Activated B cell treated with CpG ODN at 0.5 μM for 24 hours (primary cell): ENCODE measurements around the gene CALML5. TPM values are rescaled to one million over a fixed set of nuclear protein-coding genes. Genes with fewer than 3 reads are reported as not detected.

Experiments used
- ATAC-seq: fragments of 200-7000 bp; cut with Tn5 transposase; one replicate; pipeline ENCODE4 v1.10.0; 2021; ENCODE audit warnings: low read depth, mild to moderate bottlenecking, moderate library complexity
- CTCF ChIA-PET: fragments of 350-600 bp; sonication (Branson Sonifier 250); formaldehyde crosslinking; loops from one replicate; lab custom pipeline; 2021; ENCODE audit warnings: antibody characterized with exemption; lab: Charles Lee
- POLR2A ChIA-PET: fragments of 350-600 bp; sonication (Branson Sonifier 250); formaldehyde crosslinking; loops from one replicate; lab custom pipeline; 2021; ENCODE audit warnings: antibody characterized with exemption; lab: Charles Lee
- DNase-seq: peaks from one replicate; pipeline ENCODE4 v3.0.0; 2022
- H3K27ac Mint-ChIP-seq: one replicate; pipeline ENCODE4 v1.8.0; 2020; ENCODE audit warnings: mixed read lengths
- H3K27me3 Mint-ChIP-seq: one replicate; pipeline ENCODE4 v1.8.0; 2021; ENCODE audit warnings: mixed read lengths
- H3K36me3 Mint-ChIP-seq: one replicate; pipeline ENCODE4 v1.8.0; 2021; ENCODE audit warnings: low read depth, mixed read lengths
- H3K4me1 Mint-ChIP-seq: one replicate; pipeline ENCODE4 v1.8.0; 2021; ENCODE audit warnings: mixed read lengths
- H3K4me3 Mint-ChIP-seq: one replicate; pipeline ENCODE4 v1.8.0; 2020; ENCODE audit warnings: mild to moderate bottlenecking, mixed read lengths
- H3K9me3 Mint-ChIP-seq: one replicate; pipeline ENCODE4 v1.8.0; 2020; ENCODE audit warnings: mixed read lengths
- intact Hi-C: fragments of 100-400 bp; cut with micrococcal nuclease; formaldehyde crosslinking; loops from one replicate; pipeline ENCODE4 v1.15.1; 2024
- total RNA-seq: library from RNA; stranded (reverse); gene quantifications from 2 replicates; pipeline ENCODE4 v1.2.3, GENCODE V29; 2022
- TF ChIP-seq, protein P1 (sequence below): fragments of 200-600 bp; IDR thresholded peaks from one replicate; pipeline ENCODE4 v1.8.0; 2022; ENCODE audit warnings: antibody characterized with exemption, mild to moderate bottlenecking

CALML5 gene, protein sequence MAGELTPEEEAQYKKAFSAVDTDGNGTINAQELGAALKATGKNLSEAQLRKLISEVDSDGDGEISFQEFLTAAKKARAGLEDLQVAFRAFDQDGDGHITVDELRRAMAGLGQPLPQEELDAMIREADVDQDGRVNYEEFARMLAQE
- total RNA-seq: not detected in 2 replicates

DNA sequence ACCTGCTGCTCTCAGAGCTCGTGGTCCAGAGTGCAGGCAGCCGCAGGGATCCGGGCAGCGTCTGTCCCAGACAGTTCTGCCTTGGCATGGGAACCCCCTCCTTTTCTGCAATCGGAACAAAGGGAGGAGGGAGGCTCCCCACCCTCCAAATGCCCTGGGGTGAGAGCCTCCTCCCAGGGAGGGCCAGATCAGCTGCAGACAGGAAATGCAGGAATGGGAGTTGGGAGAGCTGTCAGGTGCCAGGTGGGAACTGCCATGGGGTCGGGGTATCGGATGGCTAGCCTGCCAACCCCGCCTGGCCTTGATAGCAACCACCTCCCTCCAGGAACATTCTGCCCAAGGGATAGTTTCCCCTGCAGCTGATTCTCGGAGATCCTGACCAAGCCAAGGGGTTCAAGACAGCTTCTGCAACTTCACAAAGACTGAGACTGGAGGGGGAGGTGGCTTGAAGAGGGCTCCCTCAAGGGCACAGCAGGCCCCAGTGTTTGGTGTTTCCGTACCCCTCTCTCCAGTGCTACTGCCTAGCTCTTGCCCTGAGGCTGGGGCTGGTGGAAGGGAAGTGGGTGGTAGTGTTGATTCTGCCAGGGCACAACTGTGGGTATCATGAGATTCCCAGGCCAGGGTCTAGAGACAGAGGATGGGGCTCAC, at the start of gene CALML5:
Gene CALML5, minus strand, starts transcription at position 78 of the 648 bp plus-strand sequence. CDS start 132 bp downstream, outside the sequence.
- CTCF ChIA-PET: interaction anchor here (2.2 kb wide), 1 partner anchor 123 kb away, joined by 7 read pairs; no protein-coding TSS in a partner anchor
- TF ChIP-seq, protein P1, sequence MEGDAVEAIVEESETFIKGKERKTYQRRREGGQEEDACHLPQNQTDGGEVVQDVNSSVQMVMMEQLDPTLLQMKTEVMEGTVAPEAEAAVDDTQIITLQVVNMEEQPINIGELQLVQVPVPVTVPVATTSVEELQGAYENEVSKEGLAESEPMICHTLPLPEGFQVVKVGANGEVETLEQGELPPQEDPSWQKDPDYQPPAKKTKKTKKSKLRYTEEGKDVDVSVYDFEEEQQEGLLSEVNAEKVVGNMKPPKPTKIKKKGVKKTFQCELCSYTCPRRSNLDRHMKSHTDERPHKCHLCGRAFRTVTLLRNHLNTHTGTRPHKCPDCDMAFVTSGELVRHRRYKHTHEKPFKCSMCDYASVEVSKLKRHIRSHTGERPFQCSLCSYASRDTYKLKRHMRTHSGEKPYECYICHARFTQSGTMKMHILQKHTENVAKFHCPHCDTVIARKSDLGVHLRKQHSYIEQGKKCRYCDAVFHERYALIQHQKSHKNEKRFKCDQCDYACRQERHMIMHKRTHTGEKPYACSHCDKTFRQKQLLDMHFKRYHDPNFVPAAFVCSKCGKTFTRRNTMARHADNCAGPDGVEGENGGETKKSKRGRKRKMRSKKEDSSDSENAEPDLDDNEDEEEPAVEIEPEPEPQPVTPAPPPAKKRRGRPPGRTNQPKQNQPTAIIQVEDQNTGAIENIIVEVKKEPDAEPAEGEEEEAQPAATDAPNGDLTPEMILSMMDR: no peak
- DNase-seq (no peak), ATAC-seq (no peak)
- POLR2A ChIA-PET: no interaction called here
- H3K27ac Mint-ChIP-seq: no peak within 1 kb of the TSS
- H3K27me3 Mint-ChIP-seq: peaks cover 2% of the 10 kb centered on the region
- intact Hi-C loops: no loop called here
- H3K36me3 Mint-ChIP-seq: no peaks in the 10 kb centered on the region
- H3K4me1 Mint-ChIP-seq: no peaks in the 10 kb centered on the region
- no peak within 1 kb of the TSS for H3K4me3 Mint-ChIP-seq
- H3K9me3 Mint-ChIP-seq: no peaks in the 10 kb centered on the region

DNA sequence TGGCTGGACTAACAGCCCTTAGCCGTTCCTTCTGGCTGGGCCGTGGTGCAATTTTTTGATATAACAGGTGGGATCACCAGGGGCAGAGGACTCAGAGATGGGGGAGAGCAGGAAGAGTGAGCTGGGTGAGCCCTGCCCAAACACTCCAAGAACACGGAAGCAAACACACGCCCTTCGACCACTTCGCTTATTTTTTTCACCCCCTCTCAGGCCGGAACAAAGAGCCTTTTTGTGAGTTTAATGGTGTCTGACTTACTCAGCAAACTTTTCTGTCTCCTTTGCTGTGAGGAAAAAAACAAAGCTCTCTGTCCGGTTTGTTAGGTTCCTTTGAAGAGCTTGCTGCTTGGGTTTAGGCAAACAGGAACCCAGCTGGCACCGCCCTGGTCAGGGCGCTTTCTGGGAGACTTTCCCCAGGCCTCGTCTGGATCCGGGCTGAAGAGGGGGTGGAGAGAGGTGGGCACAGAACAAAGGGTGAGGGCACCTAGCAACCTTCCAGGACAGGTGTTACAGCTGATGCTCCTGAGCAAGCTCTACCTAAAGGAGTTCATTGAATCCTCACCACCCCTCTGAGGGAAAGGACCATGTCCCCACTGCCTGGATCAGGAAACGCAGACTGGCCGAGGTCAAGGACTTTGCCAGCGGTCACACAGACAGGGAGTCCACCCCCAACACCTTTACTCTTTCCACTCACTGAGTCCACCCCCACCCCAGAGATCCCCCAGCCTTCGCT, 48.7 kb upstream of the CALML5 start:
- DNase-seq (no peak), ATAC-seq (no peak)
- Mint-ChIP-seq H3K9me3 (peaks cover 2% of the 10 kb centered on the region), H3K36me3 (no peaks in the 10 kb centered on the region), H3K4me3 (no peak overlapping the region), H3K27ac (no peak overlapping the region), H3K4me1 (peaks cover 10% of the 10 kb centered on the region), H3K27me3 (peaks cover 1% of the 10 kb centered on the region)
- intact Hi-C loops: no loop called here
- TF ChIP-seq, protein P1: no peak
- POLR2A ChIA-PET: no interaction called here
- CTCF ChIA-PET: no interaction called here

DNA sequence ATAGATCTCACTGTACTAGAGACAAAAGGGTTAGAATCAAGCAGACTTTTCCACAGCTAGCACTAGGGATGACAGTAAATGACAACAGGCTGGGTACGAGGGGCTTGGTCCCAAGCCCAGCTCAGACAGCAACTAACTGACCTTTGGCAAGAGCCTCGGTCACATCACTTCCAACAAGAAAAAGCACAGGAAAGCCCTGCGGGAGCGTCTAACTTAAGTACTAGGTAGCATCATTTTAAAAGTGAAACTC, 48.2 kb upstream of the CALML5 start:
- intact Hi-C loops: no loop called here
- POLR2A ChIA-PET: no interaction called here
- Mint-ChIP-seq H3K36me3 (no peaks in the 10 kb centered on the region), H3K4me1 (peaks cover 9% of the 10 kb centered on the region), H3K27me3 (no peaks in the 10 kb centered on the region), H3K4me3 (no peak overlapping the region), H3K27ac (no peak overlapping the region), H3K9me3 (peaks cover 6% of the 10 kb centered on the region)
- no peak for DNase-seq
- CTCF ChIA-PET: no interaction called here
- ATAC-seq: no peak
- TF ChIP-seq, protein P1: no peak

DNA sequence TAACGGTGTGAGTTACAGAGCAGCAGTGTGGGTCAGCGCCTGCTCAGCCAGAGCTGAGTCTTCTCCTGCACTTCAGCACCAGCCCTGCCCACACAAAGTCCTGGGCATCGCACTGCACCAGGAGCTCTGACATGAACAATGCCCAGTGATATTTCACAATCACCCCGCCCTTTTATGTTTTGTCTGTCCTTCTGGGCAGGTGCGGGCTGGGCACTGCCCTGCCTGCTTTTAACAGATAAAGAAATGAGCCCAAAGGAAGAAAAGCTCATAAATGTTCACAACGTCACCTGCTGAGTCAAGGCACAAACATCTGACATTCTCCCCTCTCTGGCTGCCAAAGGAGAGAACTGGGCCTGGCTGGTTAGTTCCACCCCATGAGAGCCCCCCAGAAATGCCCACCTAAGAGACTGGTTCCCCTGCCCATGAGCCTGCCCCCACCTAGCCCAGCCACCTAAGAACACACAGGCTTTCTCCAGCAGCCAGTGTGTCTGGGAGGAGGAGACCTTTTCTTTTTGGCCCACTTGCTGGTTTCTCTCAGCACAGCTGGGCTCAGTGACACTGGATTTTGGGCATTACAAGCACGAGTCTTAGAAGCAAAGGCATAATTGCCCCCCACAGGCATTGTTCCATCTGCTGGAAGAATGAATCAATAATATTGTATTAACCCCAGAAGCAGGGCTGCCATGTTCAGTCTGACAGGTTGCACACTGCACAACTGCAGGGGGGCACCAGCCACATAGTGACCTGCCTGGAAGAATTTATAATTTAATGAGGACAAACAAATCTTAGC, 47.7 kb upstream of the CALML5 start:
- H3K27me3 Mint-ChIP-seq: no peaks in the 10 kb centered on the region
- ChIA-PET POLR2A (no interaction called here), CTCF (no interaction called here)
- H3K4me1 Mint-ChIP-seq: peaks cover 4% of the 10 kb centered on the region
- intact Hi-C loops: no loop called here
- no peak for ATAC-seq
- no peaks in the 10 kb centered on the region for H3K36me3 Mint-ChIP-seq
- no peak overlapping the region for H3K27ac Mint-ChIP-seq
- peaks cover 6% of the 10 kb centered on the region for H3K9me3 Mint-ChIP-seq
- TF ChIP-seq, protein P1: no peak
- H3K4me3 Mint-ChIP-seq: no peak overlapping the region
- no peak for DNase-seq
